T-cell (primary cell): ENCODE results near the gene PDCD7. TPM values are rescaled to one million over a fixed set of nuclear protein-coding genes. Genes with fewer than 3 reads are reported as not detected.
"Not testable (repeated sequence)": the region's sequence is repeated elsewhere in the genome, so short reads cannot be mapped to it uniquely, and the experiment has no call there.

ENCODE experiments used
- ATAC-seq, 4 experiments: fragments of 200-7000 bp in 3 of 4; fragments of 150-1000 bp in 1 of 4; cut with Tn5 transposase; replicated peaks in 1 of 4; 1 replicate in 3 of 4; 2 replicates in 1 of 4; pipeline ENCODE4 v1.10.0; 2021; ENCODE audit warnings: moderate library complexity in 3 of 4, mild to moderate bottlenecking in 2 of 4, moderate number of reproducible peaks in 1 of 4
- CTCF ChIA-PET, 2 donors: fragments of 300-600 bp; sonication (Branson Sonifier 250); formaldehyde crosslinking; loops; one replicate each; lab custom pipeline; 2022; ENCODE audit warnings: antibody characterized with exemption in 2 of 2; lab: Charles Lee
- POLR2A ChIA-PET, 2 donors: fragments of 300-600 bp; sonication (Branson Sonifier 250); formaldehyde crosslinking; loops; one replicate each; lab custom pipeline; 2022; ENCODE audit warnings: antibody characterized with exemption in 2 of 2; lab: Charles Lee
- DNase-seq, 35 experiments: peaks; one replicate each; pipeline versions ENCODE4 v3.0.0 to v3.0.0-alpha.2; 2013 to 2023
- H3K27ac ChIP-seq: one replicate; pipeline ENCODE4 v1.5.1; 2013; ENCODE audit warnings: low read length
- H3K27me3 ChIP-seq, 2 experiments: replicated peaks in 1 of 2; 1 replicate in 1 of 2; 2 replicates in 1 of 2; pipeline versions ENCODE4 v1.6.1 to v1.7.0; 2013; ENCODE audit warnings: low read length in 1 of 2, mixed read lengths in 1 of 2; ENCODE audit not compliant: control insufficient read depth in 2 of 2, insufficient read depth in 2 of 2; ENCODE audit errors: extremely low read depth in 1 of 2
- H3K36me3 ChIP-seq, 2 donors: 1 replicate in 1 of 2; 2 replicates in 1 of 2; pipeline versions ENCODE4 v1.6.1 to v1.7.0; 2013; ENCODE audit warnings: low read length in 1 of 2; ENCODE audit not compliant: control insufficient read depth in 2 of 2, insufficient read depth in 1 of 2; ENCODE audit errors: extremely low read depth in 1 of 2
- H3K4me1 ChIP-seq, 2 experiments: 1 replicate in 1 of 2; 2 replicates in 1 of 2; pipeline versions ENCODE4 v1.6.1 to v1.7.0; 2013; ENCODE audit warnings: low read length in 2 of 2, mixed read lengths in 1 of 2; ENCODE audit not compliant: insufficient read depth in 2 of 2, control insufficient read depth in 1 of 2; ENCODE audit errors: extremely low read depth in 1 of 2
- H3K4me3 ChIP-seq, 2 donors: 1 replicate in 1 of 2; 2 replicates in 1 of 2; pipeline versions ENCODE4 v1.5.1 to v1.7.0; 2013; ENCODE audit warnings: mild to moderate bottlenecking in 2 of 2, low read length in 1 of 2, moderate library complexity in 1 of 2; ENCODE audit not compliant: control insufficient read depth in 1 of 2; ENCODE audit errors: extremely low read depth in 1 of 2
- H3K9me3 ChIP-seq: 2 replicates; pipeline ENCODE4 v1.7.0; 2013
- H3K27ac Mint-ChIP-seq, 2 donors: one replicate each; pipeline ENCODE4 v1.8.0; 2020 to 2021; ENCODE audit warnings: mild to moderate bottlenecking in 2 of 2, mixed read lengths in 2 of 2
- H3K27me3 Mint-ChIP-seq, 2 donors: one replicate each; pipeline ENCODE4 v1.8.0; 2021 to 2022; ENCODE audit warnings: mixed read lengths in 2 of 2
- H3K36me3 Mint-ChIP-seq: one replicate; pipeline ENCODE4 v1.8.0; 2021; ENCODE audit warnings: mixed read lengths
- H3K4me1 Mint-ChIP-seq, 3 donors: one replicate each; pipeline ENCODE4 v1.8.0; 2020 to 2022; ENCODE audit warnings: mixed read lengths in 3 of 3, mild to moderate bottlenecking in 1 of 3
- H3K4me3 Mint-ChIP-seq, 3 donors: one replicate each; pipeline ENCODE4 v1.8.0; 2020 to 2022; ENCODE audit warnings: mild to moderate bottlenecking in 3 of 3, mixed read lengths in 3 of 3, moderate library complexity in 3 of 3
- H3K9me3 Mint-ChIP-seq, 3 donors: one replicate each; pipeline ENCODE4 v1.8.0; 2020 to 2022; ENCODE audit warnings: mixed read lengths in 3 of 3
- WGBS: methylation state at CpG from one replicate; pipeline ENCODE4 v1.1.5; 2013; ENCODE audit warnings: missing lambda C conversion rate; ENCODE audit not compliant: insufficient coverage; 5-methylcytosine and 5-hydroxymethylcytosine counted together
- total RNA-seq, 35 experiments: library from RNA in 6 of 35; stranded (reverse) in 6 of 35; fragments of 120-200 nt in 1 of 35; gene quantifications; one replicate each; pipeline versions ENCODE4 v1.2.1 to v1.2.4 and lab custom pipeline; 2013 to 2026

The PDCD7 gene
- total RNA-seq, 5 donors from 2014 or later (not counting 1 experiment from before 2014, with no cell fraction given) = 33.2 to 43.6 (median 36.7) TPM

DNA sequence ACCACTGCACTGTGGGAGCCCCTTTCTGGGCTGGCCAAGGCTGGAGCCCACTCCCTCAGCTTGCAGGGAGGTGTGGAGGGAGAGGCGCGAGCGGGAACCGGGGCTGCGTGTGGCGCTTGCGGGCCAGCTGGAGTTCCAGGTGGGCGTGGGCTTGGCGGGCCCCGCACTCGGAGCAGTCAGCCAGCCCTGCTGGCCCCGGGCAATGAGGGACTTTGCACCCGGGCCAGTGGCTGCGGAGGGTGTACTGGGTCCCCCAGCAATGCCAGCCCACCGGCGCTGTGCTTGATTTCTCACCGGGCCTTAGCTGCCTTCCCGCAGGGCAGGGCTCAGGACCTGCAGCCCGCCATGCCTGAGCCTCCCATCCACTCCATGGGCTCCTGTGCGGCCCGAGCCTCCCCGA is 58.7 kb downstream of the PDCD7 start:
- H3K27me3 ChIP-seq = peaks cover 0 to 38% of the 10 kb centered on the region in 2 experiments
- H3K27ac ChIP-seq, H3K4me3 Mint-ChIP-seq, H3K27ac Mint-ChIP-seq, H3K9me3 Mint-ChIP-seq, H3K4me1 ChIP-seq, H3K36me3 Mint-ChIP-seq, CTCF ChIA-PET, DNase-seq, POLR2A ChIA-PET, H3K4me3 ChIP-seq, H3K9me3 ChIP-seq, ATAC-seq, H3K36me3 ChIP-seq: not testable (repeated sequence)
- peaks cover 23 to 24% of the 10 kb centered on the region in 2 donors for H3K27me3 Mint-ChIP-seq
- H3K4me1 Mint-ChIP-seq = peaks cover 5 to 14% (median 6%) of the 10 kb centered on the region in 3 donors
- WGBS = 96% methylated on average over 14 of the region's 22 CpGs

- Mint-ChIP-seq H3K27me3 (peaks cover 15 to 25% of the 10 kb centered on the region in 2 donors), H3K9me3 (no peaks in the 10 kb centered on the region), H3K4me1 (peaks cover 5 to 12% (median 7%) of the 10 kb centered on the region in 3 donors), H3K27ac (no peak overlapping the region), H3K36me3 (no peaks in the 10 kb centered on the region), H3K4me3 (no peak overlapping the region)
- Histone ChIP-seq H3K4me3 (no peak overlapping the region), H3K27ac (no peak overlapping the region), H3K4me1 (peaks cover 0 to 4% of the 10 kb centered on the region in 2 experiments), H3K9me3 (no peaks in the 10 kb centered on the region), H3K36me3 (no peaks in the 10 kb centered on the region), H3K27me3 (peaks cover 5 to 29% of the 10 kb centered on the region in 2 experiments)
- no peak for DNase-seq
- 92% methylated on average over 2 of the region's 3 CpGs for WGBS
- CTCF ChIA-PET = interaction anchor here in 1 of 2 donors (0.6 kb wide), 1 partner anchor 20 kb away, joined by 9 read pairs; no protein-coding TSS in a partner anchor
- POLR2A ChIA-PET = interaction anchor here in 1 of 2 donors (0.6 kb wide), 1 partner anchor 172 kb away, joined by 3 read pairs; no protein-coding TSS in a partner anchor
- no peak for ATAC-seq
Observed at GRCh38 chr15:65072617-65073016, 61.0 kb downstream of the PDCD7 start.

DNA sequence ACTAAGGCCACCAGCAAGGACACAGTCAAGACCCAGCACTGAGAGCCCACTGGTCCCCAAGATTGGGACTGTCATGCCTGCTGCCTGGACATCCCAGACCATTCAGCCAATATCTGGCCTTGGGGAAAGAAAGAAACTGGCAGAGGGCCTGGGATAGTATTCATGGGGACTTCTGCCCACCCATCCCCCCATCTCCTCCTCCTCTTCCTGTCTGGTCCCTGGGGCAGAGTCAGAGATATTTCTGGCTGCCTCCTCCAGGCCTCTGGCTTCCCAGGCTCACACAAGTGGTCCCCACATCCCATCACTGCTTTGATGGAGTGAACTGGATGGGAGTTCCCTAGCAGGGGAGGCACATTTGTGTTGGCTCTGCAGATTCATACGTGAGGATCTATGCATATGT is 61.6 kb downstream of the PDCD7 start:
- H3K36me3 Mint-ChIP-seq = no peaks in the 10 kb centered on the region
- no CpG with 5 or more reads among the region's 1 CpG for WGBS
- peaks cover 0 to 9% of the 10 kb centered on the region in 2 experiments for H3K4me1 ChIP-seq
- no peak overlapping the region for H3K27ac Mint-ChIP-seq
- peaks cover 9 to 15% (median 10%) of the 10 kb centered on the region in 3 donors for H3K4me1 Mint-ChIP-seq
- POLR2A ChIA-PET = no interaction called here
- H3K27me3 Mint-ChIP-seq = peaks cover 18 to 29% of the 10 kb centered on the region in 2 donors
- H3K36me3 ChIP-seq = no peaks in the 10 kb centered on the region
- no peak overlapping the region for H3K4me3 ChIP-seq
- ATAC-seq (no peak), DNase-seq (no peak)
- no peak overlapping the region for H3K4me3 Mint-ChIP-seq
- CTCF ChIA-PET = interaction anchor here in 1 of 2 donors (0.6 kb wide), 1 partner anchor 20 kb away, joined by 9 read pairs; no protein-coding TSS in a partner anchor
- H3K9me3 ChIP-seq = no peaks in the 10 kb centered on the region
- H3K9me3 Mint-ChIP-seq = no peaks in the 10 kb centered on the region
- H3K27ac ChIP-seq = no peak overlapping the region
- H3K27me3 ChIP-seq = peaks cover 5 to 32% of the 10 kb centered on the region in 2 experiments

DNA sequence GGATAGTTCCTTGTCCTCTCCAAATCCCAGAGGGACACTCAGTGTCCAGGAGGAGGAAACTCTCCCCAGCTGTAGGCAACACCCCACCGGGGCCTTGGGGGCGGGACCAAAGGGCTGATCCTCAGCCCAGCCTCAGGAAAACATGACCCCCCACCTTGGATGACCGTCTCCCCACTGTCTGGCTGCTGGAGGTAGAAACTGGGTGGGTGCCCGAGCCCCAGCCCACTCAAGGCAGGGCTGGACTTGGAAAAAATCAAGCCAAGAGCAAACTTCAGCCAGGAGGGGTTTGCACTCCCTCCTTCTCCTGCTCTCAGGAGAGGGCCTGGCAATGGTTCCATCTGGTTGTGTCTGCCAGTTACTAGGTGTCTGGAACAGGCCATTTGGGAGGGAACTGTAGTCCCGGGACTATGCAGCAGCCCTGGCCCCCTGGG is 62.2 kb downstream of the PDCD7 start:
- no peak for DNase-seq
- peaks cover 8 to 15% (median 10%) of the 10 kb centered on the region in 3 donors for H3K4me1 Mint-ChIP-seq

GRCh38 chr15:65069779-65070546 is 63.6 kb downstream of the PDCD7 start:
- CTCF ChIA-PET = no interaction called here
- peaks cover 8 to 11% (median 10%) of the 10 kb centered on the region in 3 donors for H3K4me1 Mint-ChIP-seq
- WGBS = 85% methylated on average over 4 of the region's 5 CpGs
- H3K9me3 Mint-ChIP-seq = no peaks in the 10 kb centered on the region
- H3K27ac Mint-ChIP-seq = no peak overlapping the region
- no peaks in the 10 kb centered on the region for H3K36me3 ChIP-seq
- no peaks in the 10 kb centered on the region for H3K36me3 Mint-ChIP-seq
- no peak overlapping the region for H3K4me3 ChIP-seq
- ATAC-seq (no peak), DNase-seq (no peak)
- H3K9me3 ChIP-seq = no peaks in the 10 kb centered on the region
- H3K27me3 ChIP-seq = peaks cover 5 to 41% of the 10 kb centered on the region in 2 experiments
- H3K4me3 Mint-ChIP-seq = no peak overlapping the region
- POLR2A ChIA-PET = interaction anchor here (0.5 to 0.6 kb wide), 2 partner anchors 385 to 637 kb away, joined by 3 to 7 read pairs; no protein-coding TSS in a partner anchor
- peaks cover 0 to 9% of the 10 kb centered on the region in 2 experiments for H3K4me1 ChIP-seq
- H3K27ac ChIP-seq = no peak overlapping the region
- peaks cover 27 to 41% of the 10 kb centered on the region in 2 donors for H3K27me3 Mint-ChIP-seq

More for the DNA sequence above, 62.2 kb downstream of the PDCD7 start:
- ChIA-PET POLR2A (no interaction called here), CTCF (no interaction called here)
- H3K36me3 Mint-ChIP-seq = no peaks in the 10 kb centered on the region
- no peak overlapping the region for H3K27ac Mint-ChIP-seq
- no peak overlapping the region for H3K27ac ChIP-seq
- H3K27me3 Mint-ChIP-seq = peaks cover 21 to 32% of the 10 kb centered on the region in 2 donors
- H3K4me3 Mint-ChIP-seq = no peak overlapping the region
- ATAC-seq = no peak
- H3K4me1 ChIP-seq = peaks cover 0 to 9% of the 10 kb centered on the region in 2 experiments
- no peak overlapping the region for H3K4me3 ChIP-seq
- no peaks in the 10 kb centered on the region for H3K36me3 ChIP-seq
- no peaks in the 10 kb centered on the region for H3K9me3 Mint-ChIP-seq
- H3K9me3 ChIP-seq = no peaks in the 10 kb centered on the region
- H3K27me3 ChIP-seq = peaks cover 5 to 35% of the 10 kb centered on the region in 2 experiments
- 63% methylated on average over 3 of the region's 5 CpGs for WGBS

DNA sequence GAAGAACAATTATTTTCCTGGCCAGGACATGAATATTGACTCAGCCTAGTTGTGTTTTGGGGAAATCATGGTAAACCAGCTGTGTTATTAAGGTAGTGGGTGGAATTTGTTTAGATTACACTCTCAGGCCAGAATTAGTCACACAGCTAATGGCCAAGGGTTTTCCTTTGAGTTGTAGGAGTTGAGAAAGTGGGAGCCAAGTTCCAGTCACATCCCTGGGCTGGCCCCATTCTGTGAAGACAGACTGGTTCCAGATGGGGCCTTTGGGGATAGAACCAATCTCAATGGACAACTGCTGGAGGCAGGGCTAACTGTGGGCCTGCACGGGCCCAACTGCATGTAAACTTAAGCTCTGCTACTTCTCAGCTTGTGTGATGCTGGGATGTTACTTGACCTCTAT is 64.4 kb downstream of the PDCD7 start:
- H3K36me3 ChIP-seq = no peaks in the 10 kb centered on the region
- no peaks in the 10 kb centered on the region for H3K9me3 ChIP-seq
- Mint-ChIP-seq H3K9me3 (no peaks in the 10 kb centered on the region), H3K27me3 (peaks cover 28 to 46% of the 10 kb centered on the region in 2 donors), H3K4me1 (peaks cover 8 to 11% (median 10%) of the 10 kb centered on the region in 3 donors), H3K36me3 (no peaks in the 10 kb centered on the region), H3K4me3 (no peak overlapping the region), H3K27ac (no peak overlapping the region)
- POLR2A ChIA-PET = no interaction called here
- CTCF ChIA-PET = no interaction called here
- H3K4me1 ChIP-seq = peaks cover 0 to 9% of the 10 kb centered on the region in 2 experiments
- ATAC-seq (no peak), DNase-seq (no peak)
- no peak overlapping the region for H3K4me3 ChIP-seq
- H3K27ac ChIP-seq = no peak overlapping the region
- peaks cover 5 to 42% of the 10 kb centered on the region in 2 experiments for H3K27me3 ChIP-seq
- 63% methylated on average over 1 of the region's 1 CpG for WGBS
